ENCODE measurements around the gene NAA25. TPM values are rescaled to one million over a fixed set of nuclear protein-coding genes. Genes with fewer than 3 reads are reported as not detected.
"Not testable (repeated sequence)": the region's sequence is repeated elsewhere in the genome, so short reads cannot be mapped to it uniquely, and the experiment has no call there.

NAA25 gene
- total RNA-seq, 2 donors from 2014 or later = 11.6 to 17.1 TPM

GRCh38 chr12:112091563-112091962 is 17.0 kb downstream of the NAA25 start:
- DNase-seq (no peak), ATAC-seq (no peak)
- intact Hi-C loops (cut with DNase I) = no loop called here

- DNase-seq (no peak), ATAC-seq (no peak)
- intact Hi-C loops (cut with DNase I) = no loop called here
Measured at GRCh38 chr12:112087851-112088250, 20.7 kb downstream of the NAA25 start.

GRCh38 chr12:112087055-112087850 is 21.3 kb downstream of the NAA25 start:
- ATAC-seq (no peak), DNase-seq (no peak)
- intact Hi-C loops (cut with DNase I) = no loop called here

GRCh38 chr12:112066566-112066965 is 42.0 kb downstream of the NAA25 start:
- DNase-seq (no peak), ATAC-seq (no peak)
- intact Hi-C loops (cut with DNase I) = no loop called here

- DNase-seq = no peak
- ATAC-seq = no peak
- intact Hi-C loops (cut with DNase I) = no loop called here
Measured at GRCh38 chr12:112063273-112063672, 45.3 kb downstream of the NAA25 start.

GRCh38 chr12:112061137-112061536 is 47.4 kb downstream of the NAA25 start:
- intact Hi-C loops (cut with DNase I) = no loop called here
- DNase-seq (no peak), ATAC-seq (no peak)

- DNase-seq (no peak), ATAC-seq (no peak)
- intact Hi-C loops (cut with DNase I) = no loop called here
Measured at GRCh38 chr12:112049351-112049750, 59.2 kb downstream of the NAA25 start.

- intact Hi-C loops (cut with DNase I) = no loop called here
- no peak for ATAC-seq
Measured at GRCh38 chr12:112046003-112046402, 62.6 kb downstream of the NAA25 start.

GRCh38 chr12:112036614-112037013 is 72.0 kb downstream of the NAA25 start:
- DNase-seq; ATAC-seq; intact Hi-C loops (cut with DNase I): not testable (repeated sequence)

More at GRCh38 chr12:112046003-112046402, 62.6 kb downstream of the NAA25 start:
- no peak for DNase-seq

- ATAC-seq = no peak
- no peak for DNase-seq
- intact Hi-C loops (cut with DNase I) = no loop called here
Measured at GRCh38 chr12:112035219-112035785, 73.3 kb downstream of the NAA25 start.

GRCh38 chr12:112032292-112032691 is 76.3 kb downstream of the NAA25 start:
- ATAC-seq = no peak
- DNase-seq = no peak
- intact Hi-C loops (cut with DNase I) = no loop called here

- ATAC-seq = no peak
Measured at GRCh38 chr12:112031472-112031871, 77.1 kb downstream of the NAA25 start.

GRCh38 chr12:112029301-112029700 is 79.3 kb downstream of the NAA25 start:
- DNase-seq (no peak), ATAC-seq (no peak)
- intact Hi-C loops (cut with DNase I) = no loop called here

More at GRCh38 chr12:112031472-112031871, 77.1 kb downstream of the NAA25 start:
- no peak for DNase-seq
- intact Hi-C loops (cut with DNase I) = no loop called here

GRCh38 chr12:112025808-112026375 is 82.7 kb downstream of the NAA25 start:
- intact Hi-C loops (cut with DNase I) = no loop called here
- DNase-seq = no peak
- ATAC-seq = no peak

- intact Hi-C loops (cut with DNase I) = no loop called here
- DNase-seq = no peak
- ATAC-seq = no peak
Measured at GRCh38 chr12:112023759-112024396, 84.7 kb downstream of the NAA25 start.

GRCh38 chr12:112022241-112023016 is 86.2 kb downstream of the NAA25 start:
- ATAC-seq (peak in 1 of 2 donors; percentile 18), DNase-seq (no peak)
- intact Hi-C loops (cut with DNase I) = no loop called here

- DNase-seq (no peak), ATAC-seq (no peak)
- intact Hi-C loops (cut with DNase I) = no loop called here
Measured at GRCh38 chr12:112020947-112021457, 87.6 kb downstream of the NAA25 start.

GRCh38 chr12:112018571-112019237 is 89.9 kb downstream of the NAA25 start:
- ATAC-seq (no peak), DNase-seq (no peak)
- intact Hi-C loops (cut with DNase I) = no loop called here

- DNase-seq = no peak
Measured at GRCh38 chr12:112017041-112017440, 91.5 kb downstream of the NAA25 start.

More at GRCh38 chr12:112017041-112017440, 91.5 kb downstream of the NAA25 start:
- intact Hi-C loops (cut with DNase I) = no loop called here
- no peak for ATAC-seq
